GM21529 (cell line): ENCODE data around the gene ZNF609.
"Not testable (repeated sequence)": the region's sequence is repeated elsewhere in the genome, so short reads cannot be mapped to it uniquely, and the experiment has no call there.

ENCODE experiments used
- ATAC-seq: cut with Tn5 transposase; IDR thresholded peaks from one replicate; pipeline ENCODE4 v1.9.1; 2021; ENCODE audit not compliant: unreplicated experiment

The ZNF609 gene

GRCh38 chr15:64582202-64582601 lies 121.8 kb downstream of the ZNF609 start:
- no peak for ATAC-seq

DNA sequence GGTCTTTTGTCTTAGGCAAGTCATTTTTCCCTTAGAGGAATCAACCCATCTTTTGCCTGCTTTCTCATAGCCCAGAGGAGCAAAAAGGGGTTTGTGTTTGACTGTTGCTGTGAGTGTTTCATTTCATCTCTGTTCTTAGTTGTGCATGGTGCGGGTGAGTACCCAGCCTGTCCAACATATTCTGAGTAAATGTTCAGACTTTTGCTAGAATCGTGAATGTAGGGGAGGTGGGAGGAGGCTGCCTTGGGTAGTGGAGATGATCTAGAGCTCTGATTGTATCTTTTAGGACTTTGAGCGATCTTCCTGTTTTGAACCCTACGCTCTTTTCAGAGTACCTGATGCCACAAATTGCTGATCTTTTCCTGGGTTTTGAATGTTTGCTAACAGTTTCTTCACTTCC lies 123.1 kb downstream of the ZNF609 start:
- ATAC-seq: no peak

GRCh38 chr15:64583983-64584382 lies 123.6 kb downstream of the ZNF609 start:
- no peak for ATAC-seq

DNA sequence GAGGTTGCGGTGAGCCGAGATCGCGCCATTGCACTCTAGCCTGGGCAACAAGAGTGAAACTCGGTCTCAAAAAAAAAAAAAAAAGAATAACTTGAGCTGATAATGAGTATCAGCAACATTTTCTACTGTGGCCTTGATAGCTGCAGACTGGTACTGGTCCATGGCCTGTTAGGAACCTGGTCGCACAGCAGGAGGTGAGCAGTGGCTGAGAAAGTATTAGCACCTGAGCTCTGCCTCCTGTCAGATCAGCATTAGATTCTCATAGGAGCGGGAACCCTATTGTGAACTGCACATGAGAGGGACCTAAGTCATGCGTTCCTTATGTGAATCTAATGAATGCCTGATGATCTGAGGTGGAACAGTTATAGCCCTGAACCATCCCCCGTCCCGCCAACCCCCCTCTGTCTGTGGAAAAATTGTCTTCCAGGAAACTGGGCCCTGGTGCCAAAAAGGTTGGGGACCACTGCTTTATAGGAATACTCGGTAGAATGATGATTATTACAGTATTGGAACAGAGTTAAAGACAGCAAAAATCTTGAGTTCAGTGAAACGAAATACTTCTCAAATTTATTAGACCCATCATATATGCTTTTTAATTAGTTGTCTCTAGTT lies 126.0 kb downstream of the ZNF609 start:
- ATAC-seq: no peak

DNA sequence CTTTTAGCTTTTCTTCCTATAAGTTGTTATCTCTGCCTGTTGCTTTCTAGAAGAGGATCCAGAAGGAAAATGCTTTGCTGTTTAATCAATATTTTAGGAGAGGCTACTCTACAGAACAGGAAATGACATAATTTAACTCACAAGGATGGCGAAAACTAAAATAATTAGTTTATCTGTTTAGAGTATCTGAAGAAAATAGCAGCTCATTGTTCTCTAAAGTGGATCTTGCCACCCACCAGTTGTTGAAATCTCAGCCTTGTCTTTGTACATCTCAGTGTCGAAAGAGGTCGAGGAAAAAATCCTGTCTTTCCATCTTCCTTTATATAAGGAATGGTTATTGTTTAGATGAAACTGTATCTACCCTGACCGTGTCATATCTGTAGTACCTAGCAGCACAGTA lies 126.6 kb downstream of the ZNF609 start:
- no peak for ATAC-seq

DNA sequence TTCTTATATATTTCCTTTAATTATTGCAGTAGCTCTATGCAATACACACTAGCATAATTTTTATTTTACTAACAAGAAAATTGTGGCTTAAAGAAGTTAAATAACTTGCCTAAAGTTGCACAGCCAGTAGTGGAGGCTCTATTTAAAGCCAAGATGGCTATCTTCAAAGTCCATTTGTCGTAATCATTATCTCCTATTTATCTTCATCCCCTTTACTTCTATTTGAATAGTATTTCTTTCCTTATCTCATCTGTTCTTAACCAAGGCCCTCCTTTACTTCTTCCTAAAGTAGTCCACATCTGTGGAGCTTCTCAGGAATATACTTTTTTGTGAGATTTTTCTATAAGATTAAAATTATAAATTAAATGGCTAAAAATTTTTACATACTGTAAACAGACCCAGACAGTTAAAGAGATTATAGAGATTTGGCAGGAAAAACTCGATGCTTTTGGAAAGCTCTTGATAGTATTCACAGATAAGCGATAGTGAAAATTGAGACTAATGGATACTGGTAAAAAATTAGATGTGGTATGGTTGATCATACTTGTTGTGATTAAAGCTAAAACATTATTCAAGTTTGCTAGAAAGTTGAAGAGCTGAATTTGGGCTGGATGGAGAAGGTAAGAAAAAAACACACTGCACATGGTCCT lies 129.2 kb downstream of the ZNF609 start:
- ATAC-seq: no peak

DNA sequence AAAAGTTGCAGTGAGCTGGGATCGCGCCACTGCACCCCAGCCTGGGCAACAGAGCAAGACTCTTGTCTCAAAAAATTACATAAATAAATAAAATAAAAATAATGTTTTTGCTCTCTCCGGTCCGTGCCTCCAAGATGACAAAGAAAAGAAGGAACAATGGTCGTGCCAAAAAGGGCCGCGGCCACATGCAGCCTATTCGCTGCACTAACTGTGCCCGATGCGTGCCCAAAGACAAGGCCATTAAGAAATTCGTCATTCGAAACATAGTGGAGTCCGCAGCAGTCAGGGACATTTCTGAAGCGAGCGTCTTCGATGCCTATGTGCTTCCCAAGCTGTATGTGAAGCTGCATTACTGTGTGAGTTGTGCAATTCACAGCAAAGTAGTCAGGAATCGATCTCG lies 132.5 kb downstream of the ZNF609 start:
- not testable (repeated sequence) for ATAC-seq

GRCh38 chr15:64596701-64597476 lies 136.5 kb downstream of the ZNF609 start:
- ATAC-seq: peak; percentile 45

DNA sequence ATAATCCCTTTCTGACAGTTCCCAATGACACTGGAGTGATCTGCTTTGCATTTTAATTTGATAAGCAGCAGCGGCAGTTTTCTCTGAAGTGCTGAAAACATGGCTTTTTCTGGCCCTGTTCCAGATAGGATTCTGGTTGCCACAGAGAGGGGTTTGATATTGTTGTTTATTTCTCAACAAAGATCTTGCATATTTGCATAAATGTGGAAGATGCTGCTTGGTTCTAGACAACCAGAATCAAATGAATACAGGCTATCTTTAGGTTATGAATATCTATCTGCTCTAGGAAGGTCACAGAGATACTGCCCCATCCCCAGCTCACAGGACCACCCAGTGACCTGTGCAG lies 137.1 kb downstream of the ZNF609 start:
- no peak for ATAC-seq

DNA sequence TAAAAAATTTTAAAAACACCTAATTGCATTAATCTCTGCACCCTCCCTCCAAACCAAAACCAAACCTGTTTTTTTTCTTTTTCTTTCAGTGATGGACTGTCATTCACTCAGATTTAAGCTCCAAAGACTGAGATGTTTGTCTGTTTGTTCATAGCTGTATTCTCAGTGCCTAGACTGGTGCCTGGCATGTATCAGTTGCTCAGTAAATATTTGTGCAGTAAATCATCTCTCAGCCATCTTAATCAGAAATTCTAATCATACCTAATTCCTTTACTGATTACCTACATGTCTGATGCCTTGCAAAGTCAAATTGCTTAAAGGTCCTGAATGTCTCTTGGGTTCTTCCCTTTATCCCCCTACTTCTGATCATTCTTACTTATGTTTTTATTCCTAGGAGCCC lies 138.8 kb downstream of the ZNF609 start:
- no peak for ATAC-seq

DNA sequence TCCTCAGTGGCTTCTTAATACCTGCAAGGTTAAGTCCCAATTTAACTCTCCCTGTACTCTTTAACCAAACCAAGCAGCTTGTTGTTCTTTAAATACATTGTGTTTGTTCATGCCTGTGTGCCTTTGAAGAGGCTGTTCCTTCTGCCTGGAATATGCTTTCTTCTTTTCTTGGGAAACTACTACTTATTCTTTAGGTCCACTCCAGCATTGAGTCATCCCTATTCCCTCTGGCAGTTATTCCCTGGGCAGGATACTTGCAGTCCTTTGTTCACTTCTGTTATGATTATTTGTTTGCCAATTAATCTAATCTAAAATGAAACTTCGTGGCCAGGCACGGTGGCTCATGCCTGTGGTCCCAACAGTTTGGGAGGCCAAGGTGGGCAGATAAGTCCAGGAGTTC lies 139.3 kb downstream of the ZNF609 start:
- ATAC-seq: no peak

DNA sequence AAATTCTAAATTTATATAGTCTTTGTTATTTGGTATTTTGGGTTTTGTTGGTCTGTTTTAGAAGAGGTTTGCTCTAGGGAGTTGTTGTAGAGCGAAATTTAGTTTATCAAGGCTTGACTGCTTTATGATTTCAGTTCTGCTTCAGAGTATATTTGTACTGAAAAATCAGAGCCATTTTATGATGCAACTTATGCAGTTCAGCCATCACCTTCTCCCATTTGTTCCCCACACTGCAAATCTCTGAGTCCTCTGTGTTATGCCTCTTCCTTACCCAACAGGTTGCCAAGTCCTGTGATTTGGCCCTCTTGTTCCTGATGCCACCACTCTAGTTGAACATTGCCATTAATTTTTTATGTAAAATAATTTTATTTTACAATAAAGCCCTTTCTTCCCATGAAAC lies 140.4 kb downstream of the ZNF609 start:
- no peak for ATAC-seq

DNA sequence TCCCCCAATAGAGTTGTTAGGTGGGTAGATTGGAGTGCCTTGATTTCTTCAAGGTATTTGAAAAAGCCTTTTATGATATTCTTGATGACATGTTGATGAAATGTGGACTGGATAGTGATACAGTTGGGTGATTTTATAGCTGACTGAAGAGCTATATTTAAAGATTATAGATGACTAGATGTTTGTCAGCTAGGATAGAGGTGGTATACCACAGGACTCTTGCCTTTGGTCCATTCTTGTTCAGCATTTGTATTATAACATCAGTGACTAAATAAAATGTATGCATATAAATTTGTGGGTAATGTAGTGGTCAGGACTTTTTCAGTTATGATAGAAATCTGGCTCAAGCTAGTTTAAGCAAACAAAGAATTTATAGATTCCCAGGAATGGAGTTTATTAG lies 143.9 kb downstream of the ZNF609 start:
- ATAC-seq: no peak

- not testable (repeated sequence) for ATAC-seq
Measured at GRCh38 chr15:64607416-64607815, 147.0 kb downstream of the ZNF609 start.

DNA sequence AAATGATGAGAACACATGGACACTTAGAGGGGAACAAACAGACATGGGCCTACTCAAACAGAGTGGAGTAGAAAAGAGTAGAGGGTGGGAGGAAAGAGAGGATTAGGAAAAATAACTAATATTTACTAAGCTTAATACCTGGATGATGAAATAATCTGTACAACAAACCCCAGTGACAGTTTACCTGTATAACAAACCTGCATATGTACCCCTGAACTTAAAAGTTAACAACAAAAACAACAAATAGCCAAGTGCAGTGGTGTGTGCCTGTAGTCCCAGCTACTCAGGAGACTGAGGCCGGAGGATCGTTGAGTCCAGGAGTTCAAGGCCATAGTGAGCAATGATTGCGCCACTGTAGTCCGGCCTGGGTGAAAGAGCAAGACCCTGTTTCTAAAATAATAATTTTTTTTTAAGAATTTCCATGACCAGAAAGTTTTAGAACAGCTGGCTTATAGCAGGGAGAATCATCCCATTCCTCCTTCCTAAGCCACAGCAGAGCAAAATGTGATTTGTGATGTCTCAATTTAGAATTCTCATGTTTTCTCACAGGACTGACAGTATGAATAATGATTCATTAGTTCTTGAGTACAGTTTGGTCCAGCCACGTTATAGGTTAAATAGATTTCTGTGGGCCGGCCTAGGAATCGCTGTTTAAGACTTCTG lies 150.0 kb downstream of the ZNF609 start:
- no peak for ATAC-seq

DNA sequence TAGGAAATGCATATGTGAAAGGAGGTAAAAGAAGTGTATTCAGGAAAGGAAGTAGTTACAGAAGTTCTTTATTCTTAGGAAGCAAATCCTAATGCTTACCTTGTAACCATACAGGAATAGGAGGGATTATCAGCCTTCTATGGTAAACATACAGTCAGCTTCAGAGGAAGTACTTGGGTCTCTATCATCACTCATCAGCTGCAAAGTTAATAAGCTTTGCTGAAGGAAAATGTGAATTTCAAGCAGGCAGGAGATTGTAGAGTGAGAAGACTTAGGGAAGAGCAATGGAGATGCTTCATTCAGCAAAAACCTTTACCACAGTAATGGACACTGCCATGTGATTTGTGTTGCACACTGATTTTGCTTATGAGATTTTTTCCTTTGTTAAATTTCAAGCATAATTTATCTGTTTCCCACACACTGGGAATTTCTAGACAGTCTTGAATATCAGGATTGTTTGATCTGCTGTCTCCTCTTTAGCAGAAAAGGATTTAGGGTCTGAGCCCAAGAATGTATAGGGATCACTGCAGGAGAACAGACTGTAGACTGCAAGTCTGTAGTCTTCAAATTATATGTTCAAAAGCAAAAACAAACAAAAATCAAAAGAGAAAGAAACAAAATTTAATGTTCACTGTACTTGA lies 150.8 kb downstream of the ZNF609 start:
- ATAC-seq: no peak

GRCh38 chr15:64614519-64614918 lies 154.1 kb downstream of the ZNF609 start:
- no peak for ATAC-seq

- no peak for ATAC-seq
Measured at GRCh38 chr15:64617727-64618126, 157.3 kb downstream of the ZNF609 start.

GRCh38 chr15:64618138-64618537 lies 157.8 kb downstream of the ZNF609 start:
- ATAC-seq: no peak

GRCh38 chr15:64618540-64618939 lies 158.2 kb downstream of the ZNF609 start:
- ATAC-seq: no peak
